NCI-H1436 (cell line): Measurements from ENCODE around the gene ADGRA1.
"Not testable (repeated sequence)": the region's sequence is repeated elsewhere in the genome, so short reads cannot be mapped to it uniquely, and the experiment has no call there.

Experiments used
- DNase-seq: peaks from one replicate; lab custom pipeline; 2025; lab: John Stamatoyannopoulos, UW

Gene ADGRA1

GRCh38 chr10:133128126-133129070, 40.7 kb downstream of the ADGRA1 start:
- no peak for DNase-seq

DNA sequence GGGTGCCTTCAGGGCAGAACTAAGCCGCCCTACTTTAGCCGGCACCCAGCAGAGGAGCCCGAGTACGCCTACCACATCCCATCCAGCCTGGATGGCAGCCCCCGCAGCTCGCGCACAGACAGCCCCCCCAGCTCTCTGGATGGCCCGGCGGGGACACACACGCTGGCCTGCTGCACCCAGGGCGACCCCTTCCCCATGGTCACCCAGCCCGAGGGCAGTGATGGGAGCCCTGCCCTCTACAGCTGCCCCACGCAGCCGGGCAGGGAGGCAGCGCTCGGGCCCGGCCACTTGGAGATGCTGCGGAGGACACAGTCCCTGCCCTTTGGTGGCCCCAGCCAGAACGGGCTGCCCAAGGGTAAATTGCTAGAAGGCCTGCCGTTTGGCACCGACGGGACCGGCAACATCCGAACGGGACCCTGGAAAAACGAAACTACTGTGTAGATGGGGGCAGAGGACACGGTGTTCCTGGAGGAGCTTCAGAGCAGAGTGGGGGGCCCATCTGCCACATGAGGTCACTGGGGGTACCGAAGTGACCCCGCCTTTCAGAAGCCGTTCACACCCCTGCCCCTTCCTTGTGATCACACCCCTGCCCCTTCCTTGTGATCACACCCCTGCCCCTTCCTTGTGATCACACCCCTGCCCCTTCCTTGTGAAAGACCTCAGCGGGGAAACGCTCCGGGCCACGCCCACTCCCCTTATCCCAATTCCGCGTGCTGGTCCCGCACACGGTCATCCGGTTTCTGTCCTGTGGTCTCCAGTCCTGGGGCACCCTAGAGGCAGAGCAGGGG, 41.5 kb downstream of the ADGRA1 start:
- no peak for DNase-seq

- DNase-seq = no peak
These were observed 42.3 kb downstream of the ADGRA1 start for GRCh38 chr10:133129859-133130495.

DNA sequence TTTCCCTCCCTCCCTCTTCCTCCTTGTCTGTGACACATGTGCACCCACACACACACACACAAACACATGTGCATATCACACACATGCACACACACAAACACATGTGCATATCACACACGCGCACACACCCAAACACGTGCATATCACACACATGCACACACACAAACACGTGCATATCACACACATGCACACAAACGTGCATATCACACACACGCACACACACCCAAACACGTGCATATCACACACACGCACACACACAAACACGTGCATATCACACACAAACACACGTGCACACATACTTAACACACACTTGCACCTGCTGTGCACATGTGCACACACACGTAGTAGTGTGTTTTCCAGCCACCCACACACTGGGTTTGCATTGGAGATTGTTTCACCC, 42.9 kb downstream of the ADGRA1 start:
- DNase-seq = no peak

DNA sequence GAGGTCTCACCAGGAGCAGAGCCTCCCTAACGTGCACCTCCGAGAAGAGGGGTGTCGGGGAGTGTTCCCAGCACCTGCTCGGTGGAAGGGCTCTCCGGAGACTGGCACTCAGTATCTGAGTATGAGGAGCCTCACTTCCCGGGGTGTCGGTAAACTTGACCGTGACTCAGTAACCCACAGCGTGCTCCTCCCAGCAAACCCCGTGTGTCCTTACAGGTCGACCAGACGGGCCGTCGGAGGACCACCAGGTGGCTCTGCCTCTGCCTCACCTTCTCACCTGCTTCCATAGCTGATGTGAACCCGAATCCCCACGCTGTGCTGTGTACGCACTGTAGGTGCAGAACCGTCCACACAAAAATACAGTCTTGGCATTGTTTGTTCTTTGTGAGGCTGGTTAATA, 43.3 kb downstream of the ADGRA1 start:
- no peak for DNase-seq

GRCh38 chr10:133131734-133132472, 44.2 kb downstream of the ADGRA1 start:
- DNase-seq = no peak

- no peak for DNase-seq
These were observed 45.0 kb downstream of the ADGRA1 start for GRCh38 chr10:133132473-133133291.

GRCh38 chr10:133133471-133134231, 45.9 kb downstream of the ADGRA1 start:
- DNase-seq = no peak

DNA sequence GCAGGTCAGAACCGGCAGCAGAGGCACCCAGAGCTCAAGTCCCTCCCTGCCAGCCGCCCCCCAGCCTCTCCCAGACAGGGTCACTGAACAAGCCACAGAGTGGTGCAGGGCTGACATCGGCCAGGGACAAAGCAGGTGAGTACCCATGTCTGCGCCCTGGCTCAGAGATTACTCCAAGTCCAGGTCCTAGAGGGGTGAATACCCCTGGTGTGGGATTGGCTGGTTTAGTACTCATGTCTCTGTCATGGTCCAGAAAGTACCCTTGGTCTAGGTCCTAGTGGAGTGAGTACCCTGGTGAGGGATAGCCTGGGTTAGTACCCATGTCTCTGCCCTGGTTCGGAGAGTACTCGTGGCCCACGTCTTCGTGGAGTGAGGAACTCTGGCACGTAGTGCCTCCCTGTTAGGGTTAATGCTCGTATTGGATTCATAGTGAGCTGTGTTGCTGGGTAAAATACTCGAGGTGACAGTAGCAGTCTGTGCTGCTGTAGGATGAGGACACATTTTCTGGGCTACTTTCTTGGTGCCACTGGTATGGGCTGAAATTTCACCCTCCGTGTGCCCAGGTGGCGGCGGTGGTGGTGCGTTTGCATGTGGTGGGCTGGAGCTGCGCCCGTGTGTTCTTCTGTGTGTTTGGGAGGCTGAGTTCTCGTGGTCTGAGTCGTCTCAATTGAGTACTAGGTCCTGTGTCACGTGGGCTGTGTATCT, 46.8 kb downstream of the ADGRA1 start:
- DNase-seq = no peak

DNA sequence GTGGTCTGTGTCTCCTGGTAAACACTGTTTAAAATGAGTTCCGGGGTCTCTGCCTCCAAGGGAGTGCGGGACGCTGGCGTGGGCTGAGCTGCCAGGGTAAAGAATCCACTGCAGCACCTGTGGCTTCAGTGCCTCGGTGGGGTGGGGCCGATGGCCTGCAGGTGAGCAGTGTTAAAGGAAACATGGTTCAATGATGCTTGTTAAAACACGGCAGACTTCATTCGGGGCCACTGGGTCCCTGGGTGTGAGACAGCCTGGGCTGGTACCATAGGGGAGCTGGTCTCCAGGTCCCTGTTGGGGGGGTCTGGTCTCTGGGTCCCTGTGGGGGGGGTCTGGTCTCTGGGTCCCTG, 47.4 kb downstream of the ADGRA1 start:
- DNase-seq = no peak

DNA sequence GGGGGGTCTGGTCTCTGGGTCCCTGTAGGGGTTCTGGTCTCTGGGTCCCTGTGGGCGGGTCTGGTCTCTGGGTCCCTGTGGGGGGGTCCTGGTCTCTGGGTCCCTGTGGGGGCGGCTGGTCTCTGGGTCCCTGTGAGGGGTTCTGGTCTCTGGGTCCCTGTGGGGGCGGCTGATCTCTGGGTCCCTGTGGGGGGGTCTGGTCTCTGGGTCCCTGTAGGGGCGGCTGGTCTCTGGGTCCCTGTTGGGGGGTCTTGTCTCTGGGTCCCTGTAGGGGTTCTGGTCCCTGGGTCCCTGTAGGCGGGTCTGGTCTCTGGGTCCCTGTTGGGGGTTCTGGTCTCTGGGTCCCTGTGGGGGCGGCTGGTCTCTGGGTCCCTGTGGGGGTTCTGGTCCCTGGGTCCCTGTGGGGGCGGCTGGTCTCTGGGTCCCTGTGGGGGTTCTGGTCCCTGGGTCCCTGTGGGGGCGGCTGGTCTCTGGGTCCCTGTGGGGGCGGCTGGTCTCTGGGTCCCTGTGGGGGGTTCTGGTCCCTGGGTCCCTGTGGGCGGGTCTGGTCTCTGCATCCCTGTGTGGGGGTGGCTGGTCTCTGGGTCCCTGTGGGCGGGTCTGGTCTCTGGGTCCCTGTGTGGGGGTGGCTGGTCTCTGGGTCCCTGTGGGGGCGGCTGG, 49.9 kb downstream of the ADGRA1 start:
- DNase-seq = not testable (repeated sequence)

GRCh38 chr10:133139551-133140065, 51.9 kb downstream of the ADGRA1 start:
- no peak for DNase-seq

DNA sequence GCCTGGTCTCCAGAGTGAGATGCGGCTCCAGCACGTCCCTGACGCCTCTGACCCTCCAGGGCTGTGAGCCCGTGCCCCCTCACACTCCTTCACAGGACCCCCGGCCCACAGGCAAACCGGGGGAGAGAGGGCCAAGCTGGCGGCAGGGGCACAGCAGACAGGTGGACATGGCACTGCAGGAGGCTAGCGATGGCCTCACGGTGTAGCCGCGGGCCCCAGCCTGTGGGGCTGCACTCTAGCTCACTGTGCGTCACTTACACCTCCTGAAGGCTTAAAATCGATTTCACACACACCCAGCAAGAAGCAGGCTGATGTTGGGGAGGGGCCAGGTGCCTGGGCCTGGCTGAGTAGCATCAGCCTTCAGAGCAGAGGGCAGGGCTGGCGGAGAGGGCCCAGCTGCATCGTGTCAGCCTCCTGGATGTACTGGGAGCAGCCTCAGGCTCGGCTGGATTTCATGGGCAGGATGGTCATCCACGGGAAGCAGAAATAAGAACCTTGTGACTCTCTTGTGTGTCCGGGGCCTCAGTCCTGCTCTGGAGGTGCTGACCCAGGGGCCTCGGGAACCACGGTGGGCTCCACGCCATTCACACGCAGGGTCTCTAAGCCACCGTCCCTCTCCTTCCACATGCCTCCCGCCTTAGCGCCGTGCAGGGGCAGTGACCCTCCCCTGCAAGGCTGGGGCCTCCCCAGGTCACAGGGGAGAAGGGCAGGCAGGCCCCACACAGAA, 52.9 kb downstream of the ADGRA1 start:
- DNase-seq = no peak

GRCh38 chr10:133141144-133141957, 53.6 kb downstream of the ADGRA1 start:
- DNase-seq = no peak

DNA sequence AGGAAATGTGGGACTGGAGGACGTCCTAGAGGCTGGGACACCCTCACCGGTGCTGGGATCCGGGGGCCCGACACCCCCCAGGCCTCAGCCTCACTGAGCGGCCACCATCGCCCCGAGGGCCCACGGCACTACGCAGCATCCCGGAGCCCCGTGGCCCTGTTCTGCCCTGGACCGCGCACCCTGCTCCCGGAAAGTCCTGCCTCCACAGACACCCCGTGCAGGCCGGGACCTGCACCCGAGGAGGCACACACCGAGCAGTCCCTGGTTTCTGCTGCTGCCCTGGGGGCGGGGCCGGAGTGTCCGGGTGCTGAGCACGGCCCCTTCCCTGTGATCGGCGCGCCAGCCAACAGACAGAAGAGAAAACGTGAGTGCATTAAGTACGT, 54.2 kb downstream of the ADGRA1 start:
- no peak for DNase-seq

GRCh38 chr10:133142523-133143199, 54.9 kb downstream of the ADGRA1 start:
- no peak for DNase-seq

- no peak for DNase-seq
These were observed 55.4 kb downstream of the ADGRA1 start for GRCh38 chr10:133143200-133143533.
